NCI-H2227 (cell line): Measurements from ENCODE around the gene MORN5.

ENCODE experiments used
- DNase-seq: peaks from one replicate; lab custom pipeline; 2025; ENCODE audit not compliant: unreplicated experiment; lab: John Stamatoyannopoulos, UW

The MORN5 gene

GRCh38 chr9:122143296-122143695, 16.4 kb upstream of the MORN5 start:
- no peak for DNase-seq

GRCh38 chr9:122143876-122144405, 15.8 kb upstream of the MORN5 start:
- DNase-seq = no peak

GRCh38 chr9:122144836-122145591, 14.7 kb upstream of the MORN5 start:
- DNase-seq = peak; percentile 3

- DNase-seq = no peak
Measured at GRCh38 chr9:122145592-122145863, 14.2 kb upstream of the MORN5 start.

GRCh38 chr9:122151267-122151828, 8.4 kb upstream of the MORN5 start:
- DNase-seq = no peak

GRCh38 chr9:122155796-122156195, 3.9 kb upstream of the MORN5 start:
- no peak for DNase-seq

- peak; percentile 23 for DNase-seq
Measured at GRCh38 chr9:122158202-122158601, 1.5 kb upstream of the MORN5 start.

GRCh38 chr9:122159925-122160246, 178 bp downstream of the MORN5 start:
- DNase-seq = no peak

GRCh38 chr9:122162415-122162814, 2.7 kb downstream of the MORN5 start:
- DNase-seq = no peak

- no peak for DNase-seq
Measured at GRCh38 chr9:122164286-122164685, 4.6 kb downstream of the MORN5 start.

GRCh38 chr9:122168356-122168755, 8.6 kb downstream of the MORN5 start:
- DNase-seq = no peak

- no peak for DNase-seq
Measured at GRCh38 chr9:122172131-122172530, 12.4 kb downstream of the MORN5 start.

- no peak for DNase-seq
Measured at GRCh38 chr9:122173670-122174069, 14.0 kb downstream of the MORN5 start.

GRCh38 chr9:122176916-122177315, 17.2 kb downstream of the MORN5 start:
- DNase-seq = no peak

GRCh38 chr9:122179054-122179689, 19.5 kb downstream of the MORN5 start:
- DNase-seq = no peak

- DNase-seq = no peak
Measured at GRCh38 chr9:122179690-122180074, 20.0 kb downstream of the MORN5 start.

GRCh38 chr9:122180633-122181032, 20.9 kb downstream of the MORN5 start:
- DNase-seq = peak; percentile 12

- DNase-seq = peak; percentile 24
Measured at GRCh38 chr9:122183501-122183900, 23.8 kb downstream of the MORN5 start.

- DNase-seq = no peak
Measured at GRCh38 chr9:122184551-122184950, 24.8 kb downstream of the MORN5 start.

- DNase-seq = no peak
Measured at GRCh38 chr9:122186301-122186700, 26.6 kb downstream of the MORN5 start.

- DNase-seq = no peak
Measured at GRCh38 chr9:122186777-122187470, 27.2 kb downstream of the MORN5 start.

GRCh38 chr9:122188369-122188768, 28.7 kb downstream of the MORN5 start:
- DNase-seq = no peak
